Calu3 (cell line): ENCODE measurements around the gene GPR35. TPM values are rescaled to one million over a fixed set of nuclear protein-coding genes. Genes with fewer than 3 reads are reported as not detected.

ENCODE experiments used
- total RNA-seq: library from RNA; stranded (reverse); gene quantifications from 2 replicates; pipeline ENCODE4 v1.2.3, GENCODE V29; 2022

GPR35 gene
- total RNA-seq, 1 experiment from 2014 or later = 40.3 TPM

Other genes starting within 250 kb of the GPR35 start
- 41.8 and 51.5 TPM in 2 replicates for gene GPC1, start 189.8 kb upstream of the GPR35 start, total RNA-seq
- gene ANKMY1, start 67.5 kb upstream of the GPR35 start, total RNA-seq = 34.9 and 38.2 TPM in 2 replicates
- 5.1 and 8.5 TPM in 2 replicates for gene DUSP28, start 65.1 kb upstream of the GPR35 start, total RNA-seq
- gene RNPEPL1, start 57.0 kb upstream of the GPR35 start, total RNA-seq = 80.6 and 82.9 TPM in 2 replicates
- 49.3 and 52.6 TPM in 2 replicates for gene CAPN10, start 38.7 kb upstream of the GPR35 start, total RNA-seq
- not detected in 2 replicates for gene AQP12B, start 57.4 kb downstream of the GPR35 start, total RNA-seq
- not detected in 2 replicates for gene AQP12A, start 66.4 kb downstream of the GPR35 start, total RNA-seq
- 280 and 298 TPM in 2 replicates for gene KIF1A, start 194.7 kb downstream of the GPR35 start, total RNA-seq
- not detected in 2 replicates for gene AGXT, start 243.3 kb downstream of the GPR35 start, total RNA-seq